Activated T-cell treated with anti-CD3 and anti-CD28 coated beads, Interleukin-2, amount 50 U/mL, for 4 hours (primary cell): Measurements from ENCODE around the gene GABRR3. TPM values are rescaled to one million over a fixed set of nuclear protein-coding genes. Genes with fewer than 3 reads are reported as not detected.

ENCODE experiments used
- ATAC-seq, 2 donors: fragments of 200-7000 bp; cut with Tn5 transposase; one replicate each; pipeline ENCODE4 v1.10.0; 2021
- DNase-seq: peaks from one replicate; pipeline ENCODE4 v3.0.0-alpha.2; 2020
- H3K27me3 Mint-ChIP-seq: one replicate; pipeline ENCODE4 v1.8.0; 2021; ENCODE audit warnings: low read depth, mixed read lengths
- H3K36me3 Mint-ChIP-seq: one replicate; pipeline ENCODE4 v1.8.0; 2022; ENCODE audit warnings: mixed read lengths; ENCODE audit not compliant: insufficient read depth
- H3K4me1 Mint-ChIP-seq: one replicate; pipeline ENCODE4 v1.8.0; 2021; ENCODE audit warnings: low read depth, mixed read lengths
- H3K4me3 Mint-ChIP-seq: one replicate; pipeline ENCODE4 v1.8.0; 2021; ENCODE audit warnings: mild to moderate bottlenecking, moderate library complexity, mixed read lengths
- H3K9me3 Mint-ChIP-seq: one replicate; pipeline ENCODE4 v1.8.0; 2021; ENCODE audit warnings: mixed read lengths
- total RNA-seq, 3 donors: library from RNA; stranded (reverse); gene quantifications; one replicate each; pipeline ENCODE4 v1.2.1, GENCODE V29; 2021

GABRR3 gene
- not detected for total RNA-seq

- H3K36me3 Mint-ChIP-seq = no peaks in the 10 kb centered on the region
- H3K27me3 Mint-ChIP-seq = peaks cover 5% of the 10 kb centered on the region
- DNase-seq (no peak), ATAC-seq (no peak)
- no peaks in the 10 kb centered on the region for H3K9me3 Mint-ChIP-seq
- no peak within 1 kb of the TSS for H3K4me3 Mint-ChIP-seq
- peaks cover 3% of the 10 kb centered on the region for H3K4me1 Mint-ChIP-seq
These were observed at the start of gene GABRR3 for GRCh38 chr3:98035208-98035607. TSS of gene GABRR3 (minus strand) at chr3:98035315. CDS start at chr3:98034987, 328 bp downstream.

GRCh38 chr3:98073486-98073885 is 38.4 kb upstream of the GABRR3 start:
- no peaks in the 10 kb centered on the region for H3K4me1 Mint-ChIP-seq
- ATAC-seq (no peak), DNase-seq (no peak)
- H3K9me3 Mint-ChIP-seq = no peaks in the 10 kb centered on the region
- no peaks in the 10 kb centered on the region for H3K36me3 Mint-ChIP-seq
- peaks cover 6% of the 10 kb centered on the region for H3K27me3 Mint-ChIP-seq
- H3K4me3 Mint-ChIP-seq = no peak overlapping the region

GRCh38 chr3:98070840-98071239 is 35.7 kb upstream of the GABRR3 start:
- Mint-ChIP-seq H3K27me3 (no peaks in the 10 kb centered on the region), H3K9me3 (no peaks in the 10 kb centered on the region), H3K4me3 (no peak overlapping the region), H3K4me1 (no peaks in the 10 kb centered on the region), H3K36me3 (no peaks in the 10 kb centered on the region)
- no peak for ATAC-seq
- no peak for DNase-seq

GRCh38 chr3:98068824-98069223 is 33.7 kb upstream of the GABRR3 start:
- DNase-seq (no peak), ATAC-seq (no peak)
- no peak overlapping the region for H3K4me3 Mint-ChIP-seq
- no peaks in the 10 kb centered on the region for H3K36me3 Mint-ChIP-seq
- no peaks in the 10 kb centered on the region for H3K27me3 Mint-ChIP-seq
- no peaks in the 10 kb centered on the region for H3K4me1 Mint-ChIP-seq
- H3K9me3 Mint-ChIP-seq = no peaks in the 10 kb centered on the region

GRCh38 chr3:98058244-98058960 is 23.3 kb upstream of the GABRR3 start:
- no peak overlapping the region for H3K4me3 Mint-ChIP-seq
- no peaks in the 10 kb centered on the region for H3K9me3 Mint-ChIP-seq
- no peak for DNase-seq
- H3K36me3 Mint-ChIP-seq = no peaks in the 10 kb centered on the region
- H3K27me3 Mint-ChIP-seq = peaks cover 5% of the 10 kb centered on the region
- no peak for ATAC-seq
- H3K4me1 Mint-ChIP-seq = no peaks in the 10 kb centered on the region

- DNase-seq (no peak), ATAC-seq (no peak)
- no peaks in the 10 kb centered on the region for H3K36me3 Mint-ChIP-seq
- H3K4me1 Mint-ChIP-seq = no peaks in the 10 kb centered on the region
- H3K27me3 Mint-ChIP-seq = peaks cover 5% of the 10 kb centered on the region
- H3K4me3 Mint-ChIP-seq = no peak overlapping the region
- no peaks in the 10 kb centered on the region for H3K9me3 Mint-ChIP-seq
These were observed 22.5 kb upstream of the GABRR3 start for GRCh38 chr3:98057631-98058030.

GRCh38 chr3:98056035-98056434 is 20.9 kb upstream of the GABRR3 start:
- H3K27me3 Mint-ChIP-seq = peaks cover 5% of the 10 kb centered on the region
- H3K4me1 Mint-ChIP-seq = no peaks in the 10 kb centered on the region
- no peak overlapping the region for H3K4me3 Mint-ChIP-seq
- H3K9me3 Mint-ChIP-seq = no peaks in the 10 kb centered on the region
- DNase-seq (no peak), ATAC-seq (no peak)
- H3K36me3 Mint-ChIP-seq = no peaks in the 10 kb centered on the region

- no peak for ATAC-seq
- H3K4me1 Mint-ChIP-seq = no peaks in the 10 kb centered on the region
- DNase-seq = no peak
- no peaks in the 10 kb centered on the region for H3K36me3 Mint-ChIP-seq
- H3K9me3 Mint-ChIP-seq = no peaks in the 10 kb centered on the region
- H3K4me3 Mint-ChIP-seq = no peak overlapping the region
- peaks cover 4% of the 10 kb centered on the region for H3K27me3 Mint-ChIP-seq
These were observed 14.2 kb upstream of the GABRR3 start for GRCh38 chr3:98049271-98049670.

GRCh38 chr3:98048586-98048985 is 13.5 kb upstream of the GABRR3 start:
- no peak for ATAC-seq
- H3K9me3 Mint-ChIP-seq = no peaks in the 10 kb centered on the region
- H3K4me3 Mint-ChIP-seq = no peak overlapping the region
- peaks cover 4% of the 10 kb centered on the region for H3K27me3 Mint-ChIP-seq
- H3K36me3 Mint-ChIP-seq = no peaks in the 10 kb centered on the region
- no peak for DNase-seq
- no peaks in the 10 kb centered on the region for H3K4me1 Mint-ChIP-seq

- Mint-ChIP-seq H3K9me3 (peaks cover 12% of the 10 kb centered on the region), H3K36me3 (peaks cover 1% of the 10 kb centered on the region), H3K27me3 (peaks cover 3% of the 10 kb centered on the region), H3K4me1 (peaks cover 3% of the 10 kb centered on the region), H3K4me3 (no peak overlapping the region)
- DNase-seq = no peak
- ATAC-seq = no peak
These were observed 6.2 kb upstream of the GABRR3 start for GRCh38 chr3:98041350-98041749.

- Mint-ChIP-seq H3K27me3 (peaks cover 7% of the 10 kb centered on the region), H3K9me3 (peaks cover 12% of the 10 kb centered on the region), H3K36me3 (peaks cover 1% of the 10 kb centered on the region), H3K4me3 (peak overlapping the region; percentile 81), H3K4me1 (peaks cover 3% of the 10 kb centered on the region)
- DNase-seq (peak; percentile 54), ATAC-seq (peak; percentile 95 to 96)
These were observed 4.4 kb upstream of the GABRR3 start for GRCh38 chr3:98039322-98040024.

- H3K4me3 Mint-ChIP-seq = no peak overlapping the region
- H3K9me3 Mint-ChIP-seq = peaks cover 12% of the 10 kb centered on the region
- peaks cover 3% of the 10 kb centered on the region for H3K4me1 Mint-ChIP-seq
- DNase-seq = no peak
- ATAC-seq = peak; percentile 20 to 41
- peaks cover 7% of the 10 kb centered on the region for H3K27me3 Mint-ChIP-seq
- peaks cover 1% of the 10 kb centered on the region for H3K36me3 Mint-ChIP-seq
These were observed 3.8 kb upstream of the GABRR3 start for GRCh38 chr3:98038876-98039275.

GRCh38 chr3:98038286-98038685 is 3.2 kb upstream of the GABRR3 start:
- H3K36me3 Mint-ChIP-seq = peaks cover 1% of the 10 kb centered on the region
- peaks cover 7% of the 10 kb centered on the region for H3K27me3 Mint-ChIP-seq
- DNase-seq = no peak
- peaks cover 3% of the 10 kb centered on the region for H3K4me1 Mint-ChIP-seq
- peaks cover 12% of the 10 kb centered on the region for H3K9me3 Mint-ChIP-seq
- ATAC-seq = no peak
- no peak overlapping the region for H3K4me3 Mint-ChIP-seq

- H3K4me3 Mint-ChIP-seq = no peak overlapping the region
- no peaks in the 10 kb centered on the region for H3K9me3 Mint-ChIP-seq
- H3K36me3 Mint-ChIP-seq = no peaks in the 10 kb centered on the region
- ATAC-seq (no peak), DNase-seq (no peak)
- peaks cover 5% of the 10 kb centered on the region for H3K4me1 Mint-ChIP-seq
- peaks cover 5% of the 10 kb centered on the region for H3K27me3 Mint-ChIP-seq
These were observed 629 bp downstream of the GABRR3 start for GRCh38 chr3:98034486-98034885.

GRCh38 chr3:98034036-98034435 is 1.1 kb downstream of the GABRR3 start:
- Mint-ChIP-seq H3K4me3 (no peak overlapping the region), H3K4me1 (peaks cover 8% of the 10 kb centered on the region), H3K27me3 (peaks cover 5% of the 10 kb centered on the region), H3K36me3 (no peaks in the 10 kb centered on the region), H3K9me3 (no peaks in the 10 kb centered on the region)
- ATAC-seq = no peak
- no peak for DNase-seq
